Choroid plexus epithelial cell (primary cell): ENCODE results near the gene LYVE1.

Experiments used
- DNase-seq: peaks from one replicate; pipeline ENCODE4 v3.0.0-alpha.2; 2010; ENCODE audit warnings: low read depth
- H3K4me3 ChIP-seq: 2 replicates; pipeline ENCODE4 v1.5.1; 2011; ENCODE audit warnings: low read depth, mild to moderate bottlenecking, control low read depth, low read length, moderate library complexity
- CTCF ChIP-seq: conservative IDR thresholded peaks from 2 replicates; pipeline ENCODE4 v1.5.1; 2011; ENCODE audit warnings: low read depth, mild to moderate bottlenecking, control low read depth, inconsistent platforms, low read length, moderate library complexity

The LYVE1 gene

GRCh38 chr11:10518123-10518522 lies 50.3 kb downstream of the LYVE1 start:
- no peak for DNase-seq
- no peak for TF ChIP-seq CTCF
- H3K4me3 ChIP-seq: no peak overlapping the region

GRCh38 chr11:10515418-10515817 lies 53.0 kb downstream of the LYVE1 start:
- no peak for DNase-seq
- H3K4me3 ChIP-seq: no peak overlapping the region
- TF ChIP-seq CTCF: no peak

DNA sequence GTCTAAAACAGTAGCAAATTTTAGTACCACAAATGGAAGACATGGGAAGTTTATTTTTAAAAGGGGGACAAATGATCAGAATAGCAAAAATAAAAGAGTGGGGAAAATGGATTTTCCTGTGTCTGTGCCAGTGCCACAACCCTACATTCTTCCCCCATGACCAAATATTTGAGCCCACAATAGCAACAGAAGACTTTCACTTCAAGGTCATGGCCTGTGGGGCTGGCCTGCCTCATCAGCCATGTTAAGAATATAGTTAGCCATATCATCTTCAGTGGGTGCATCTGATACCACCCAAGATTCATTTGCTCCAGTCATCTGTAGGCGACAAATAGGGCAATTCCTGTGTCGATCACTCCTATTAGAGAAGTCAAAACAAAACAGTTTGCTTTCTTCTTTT lies 53.8 kb downstream of the LYVE1 start:
- TF ChIP-seq CTCF: no peak
- H3K4me3 ChIP-seq: no peak overlapping the region
- DNase-seq: peak; percentile 24

GRCh38 chr11:10514202-10514601 lies 54.3 kb downstream of the LYVE1 start:
- DNase-seq: peak; percentile 54
- TF ChIP-seq CTCF: peak; percentile 38
- no peak overlapping the region for H3K4me3 ChIP-seq

DNA sequence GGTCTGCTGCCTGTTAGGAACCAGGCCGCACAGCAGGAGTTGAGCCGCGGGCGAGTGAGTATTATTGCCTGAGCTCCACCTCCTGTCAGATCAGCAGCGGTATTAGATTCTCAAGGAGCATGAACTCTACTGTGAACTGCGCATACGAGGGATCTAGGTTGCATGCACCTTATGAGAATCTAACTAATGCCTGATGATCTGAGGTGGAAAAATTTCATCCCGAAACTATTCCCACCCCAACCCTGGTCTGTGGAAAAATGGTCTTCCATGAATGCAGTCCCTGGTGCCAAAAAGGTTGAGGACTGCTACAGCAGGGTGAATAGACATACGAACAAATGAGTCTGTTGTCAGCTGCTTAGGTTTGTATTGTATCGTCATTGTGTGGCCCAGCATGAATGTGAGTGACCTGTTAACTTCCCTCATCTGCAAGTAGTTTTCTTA lies 57.3 kb downstream of the LYVE1 start:
- H3K4me3 ChIP-seq: no peak overlapping the region
- peak; percentile 17 for TF ChIP-seq CTCF
- DNase-seq: peak; percentile 28
